ENCODE measurements around the gene STOM.

DNA sequence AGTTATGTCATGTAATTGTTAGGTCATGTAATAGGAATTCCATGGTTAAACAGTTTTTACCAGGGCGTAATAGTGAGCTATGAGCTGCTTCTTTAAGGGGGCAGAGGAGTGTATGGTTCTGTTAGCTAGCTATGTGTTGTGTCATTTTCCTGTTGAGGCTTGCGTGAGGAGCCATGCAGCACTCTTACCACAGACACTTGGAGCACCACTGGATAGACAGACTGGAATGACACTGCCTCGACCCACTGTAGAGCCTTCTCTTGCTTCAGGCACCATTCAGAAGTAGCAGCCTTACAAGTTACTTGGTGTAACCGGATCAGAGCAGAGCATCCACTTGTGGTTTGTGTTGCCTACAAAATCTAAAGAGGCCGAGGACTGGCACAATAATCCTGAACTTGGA, 28.3 kb upstream of the STOM start:
- TF ChIP-seq, protein P1, sequence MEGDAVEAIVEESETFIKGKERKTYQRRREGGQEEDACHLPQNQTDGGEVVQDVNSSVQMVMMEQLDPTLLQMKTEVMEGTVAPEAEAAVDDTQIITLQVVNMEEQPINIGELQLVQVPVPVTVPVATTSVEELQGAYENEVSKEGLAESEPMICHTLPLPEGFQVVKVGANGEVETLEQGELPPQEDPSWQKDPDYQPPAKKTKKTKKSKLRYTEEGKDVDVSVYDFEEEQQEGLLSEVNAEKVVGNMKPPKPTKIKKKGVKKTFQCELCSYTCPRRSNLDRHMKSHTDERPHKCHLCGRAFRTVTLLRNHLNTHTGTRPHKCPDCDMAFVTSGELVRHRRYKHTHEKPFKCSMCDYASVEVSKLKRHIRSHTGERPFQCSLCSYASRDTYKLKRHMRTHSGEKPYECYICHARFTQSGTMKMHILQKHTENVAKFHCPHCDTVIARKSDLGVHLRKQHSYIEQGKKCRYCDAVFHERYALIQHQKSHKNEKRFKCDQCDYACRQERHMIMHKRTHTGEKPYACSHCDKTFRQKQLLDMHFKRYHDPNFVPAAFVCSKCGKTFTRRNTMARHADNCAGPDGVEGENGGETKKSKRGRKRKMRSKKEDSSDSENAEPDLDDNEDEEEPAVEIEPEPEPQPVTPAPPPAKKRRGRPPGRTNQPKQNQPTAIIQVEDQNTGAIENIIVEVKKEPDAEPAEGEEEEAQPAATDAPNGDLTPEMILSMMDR (IDR thresholded peaks at IDR 0.05; ENCODE audit: low read length) = no peak
- TF ChIP-seq EZH2phosphoT487 (IDR thresholded peaks at IDR 0.05; ENCODE audit: low read length) (no peak), EZH2 (optimal IDR thresholded peaks at IDR 0.05; ENCODE audit: low read depth, low read length) (no peak)

Measured in MM.1S (cell line).